ENCODE results near the gene MATK.

- TF ChIP-seq TAF1 (IDR thresholded peaks at IDR 0.05; ENCODE audit: borderline replicate concordance, low read depth, low read length), result no peak
- TF ChIP-seq POLR2AphosphoS5 (IDR thresholded peaks at IDR 0.05; ENCODE audit: low read depth, low read length), result no peak
These were observed 20.9 kb upstream of the MATK start for GRCh38 chr19:3807131-3807480.

Measured in GM12892 (cell line).